Measurements from ENCODE around the gene ACP7.
"Not testable (repeated sequence)": the region's sequence is repeated elsewhere in the genome, so short reads cannot be mapped to it uniquely, and the experiment has no call there.

ACP7 gene

GRCh38 chr19:39111593-39112199, 27.5 kb downstream of the ACP7 start:
- TF ChIP-seq CTCF (IDR thresholded peaks at IDR 0.05; ENCODE audit: insufficient read depth, low read length, poor library complexity, severe bottlenecking) = no peak
- no peak overlapping the region for H3K4me3 ChIP-seq (replicated peaks; ENCODE audit: low read depth, low read length)
- DNase-seq (ENCODE audit: extremely low read depth, insufficient read length) = no peak
- no peaks in the 10 kb centered on the region for H3K36me3 ChIP-seq (ENCODE audit: control insufficient read depth, insufficient read depth, low read length)
- H3K27me3 ChIP-seq (replicated peaks; ENCODE audit: control insufficient read depth, insufficient read depth, low read length) = no peaks in the 10 kb centered on the region

GRCh38 chr19:39112338-39112890, 28.2 kb downstream of the ACP7 start:
- TF ChIP-seq CTCF (IDR thresholded peaks at IDR 0.05; ENCODE audit: insufficient read depth, low read length, poor library complexity, severe bottlenecking) = no peak
- no peak overlapping the region for H3K4me3 ChIP-seq (replicated peaks; ENCODE audit: low read depth, low read length)
- DNase-seq (ENCODE audit: extremely low read depth, insufficient read length) = no peak
- no peaks in the 10 kb centered on the region for H3K27me3 ChIP-seq (replicated peaks; ENCODE audit: control insufficient read depth, insufficient read depth, low read length)
- no peaks in the 10 kb centered on the region for H3K36me3 ChIP-seq (ENCODE audit: control insufficient read depth, insufficient read depth, low read length)

- no peak for TF ChIP-seq CTCF (IDR thresholded peaks at IDR 0.05; ENCODE audit: insufficient read depth, low read length, poor library complexity, severe bottlenecking)
- Histone ChIP-seq H3K4me3 (replicated peaks; ENCODE audit: low read depth, low read length) (no peak overlapping the region), H3K36me3 (ENCODE audit: control insufficient read depth, insufficient read depth, low read length) (no peaks in the 10 kb centered on the region), H3K27me3 (replicated peaks; ENCODE audit: control insufficient read depth, insufficient read depth, low read length) (no peaks in the 10 kb centered on the region)
- DNase-seq (ENCODE audit: extremely low read depth, insufficient read length) = no peak
Measured at GRCh38 chr19:39113199-39113598, 29.0 kb downstream of the ACP7 start.

- Histone ChIP-seq H3K4me3 (replicated peaks; ENCODE audit: low read depth, low read length) (no peak overlapping the region), H3K36me3 (ENCODE audit: control insufficient read depth, insufficient read depth, low read length) (no peaks in the 10 kb centered on the region), H3K27me3 (replicated peaks; ENCODE audit: control insufficient read depth, insufficient read depth, low read length) (no peaks in the 10 kb centered on the region)
- DNase-seq (ENCODE audit: extremely low read depth, insufficient read length) = no peak
- TF ChIP-seq CTCF (IDR thresholded peaks at IDR 0.05; ENCODE audit: insufficient read depth, low read length, poor library complexity, severe bottlenecking) = no peak
Measured at GRCh38 chr19:39115105-39115847, 31.1 kb downstream of the ACP7 start.

GRCh38 chr19:39117023-39117422, 32.9 kb downstream of the ACP7 start:
- not testable (repeated sequence) for H3K4me3 ChIP-seq (replicated peaks; ENCODE audit: low read depth, low read length); H3K36me3 ChIP-seq (ENCODE audit: control insufficient read depth, insufficient read depth, low read length); H3K27me3 ChIP-seq (replicated peaks; ENCODE audit: control insufficient read depth, insufficient read depth, low read length); DNase-seq (ENCODE audit: extremely low read depth, insufficient read length)

- no peak for TF ChIP-seq CTCF (IDR thresholded peaks at IDR 0.05; ENCODE audit: insufficient read depth, low read length, poor library complexity, severe bottlenecking)
- DNase-seq (ENCODE audit: extremely low read depth, insufficient read length) = no peak
- Histone ChIP-seq H3K36me3 (ENCODE audit: control insufficient read depth, insufficient read depth, low read length) (no peaks in the 10 kb centered on the region), H3K4me3 (replicated peaks; ENCODE audit: low read depth, low read length) (no peak overlapping the region), H3K27me3 (replicated peaks; ENCODE audit: control insufficient read depth, insufficient read depth, low read length) (no peaks in the 10 kb centered on the region)
Measured at GRCh38 chr19:39119830-39120229, 35.7 kb downstream of the ACP7 start.

Measured in GM06990 (cell line).